A673 (cell line): Measurements from ENCODE around the gene RTN1. TPM values are rescaled to one million over a fixed set of nuclear protein-coding genes. Genes with fewer than 3 reads are reported as not detected.

Source experiments
- BruUV-seq: library from RNA; stranded (reverse); fragments of 400-500 nt; replicated peaks from 2 replicates; lab custom pipeline; 2021; lab: Mats Ljungman, UMichigan
- CTCF ChIA-PET: fragments of 300-600 bp; sonication (Branson Sonifier 250); formaldehyde crosslinking; loops from one replicate; lab custom pipeline; 2022; ENCODE audit warnings: antibody characterized with exemption; lab: Charles Lee
- POLR2A ChIA-PET: fragments of 300-600 bp; sonication (Branson Sonifier 250); formaldehyde crosslinking; loops from one replicate; lab custom pipeline; 2022; ENCODE audit warnings: antibody characterized with exemption; ENCODE audit not compliant: low non-redundant PET; lab: Charles Lee
- DNase-seq: peaks from one replicate; pipeline ENCODE4 v3.0.0-alpha.2; 2015; ENCODE audit warnings: low spot score
- H3K27ac ChIP-seq: fragments of 200-600 bp; sonication (generic); 2 replicates; pipeline ENCODE4 v1.5.1; 2016; ENCODE audit warnings: mixed run types, low read depth, mild to moderate bottlenecking, mixed read lengths, antibody characterized with exemption, low read length; ENCODE audit not compliant: poor library complexity, severe bottlenecking
- H3K27me3 ChIP-seq: fragments of 200-600 bp; sonication (generic); replicated peaks from 2 replicates; pipeline ENCODE4 v1.6.1; 2017; ENCODE audit warnings: mixed run types, low read depth, mild to moderate bottlenecking, mixed read lengths, antibody characterized with exemption, low read length; ENCODE audit not compliant: insufficient read depth, poor library complexity
- H3K36me3 ChIP-seq: fragments of 200-600 bp; sonication (generic); 2 replicates; pipeline ENCODE4 v1.6.1; 2016; ENCODE audit warnings: mixed run types, mild to moderate bottlenecking, mixed read lengths, antibody characterized with exemption, low read length; ENCODE audit not compliant: insufficient read depth, poor library complexity, severe bottlenecking
- H3K4me1 ChIP-seq: fragments of 200-600 bp; sonication (generic); 2 replicates; pipeline ENCODE4 v1.6.1; 2017; ENCODE audit warnings: mixed run types, mild to moderate bottlenecking, mixed read lengths, antibody characterized with exemption, low read length; ENCODE audit not compliant: insufficient read depth, poor library complexity, severe bottlenecking
- H3K4me3 ChIP-seq: fragments of 200-600 bp; sonication (generic); 2 replicates; pipeline ENCODE4 v1.5.1; 2016; ENCODE audit warnings: low read depth, mixed run types, mild to moderate bottlenecking, mixed read lengths, low read length; ENCODE audit not compliant: poor library complexity, severe bottlenecking
- H3K9me3 ChIP-seq: fragments of 200-600 bp; sonication (generic); 2 replicates; pipeline ENCODE4 v1.6.1; 2016; ENCODE audit warnings: mixed run types, low read depth, mild to moderate bottlenecking, mixed read lengths, antibody characterized with exemption, low read length; ENCODE audit not compliant: poor library complexity, severe bottlenecking
- EZH2 ChIP-seq: fragments of 200-600 bp; sonication (generic); IDR thresholded peaks from 2 replicates; pipeline ENCODE4 v1.6.1; 2017; ENCODE audit warnings: borderline replicate concordance, low read depth, mild to moderate bottlenecking, mixed read lengths, antibody characterized with exemption, low read length; ENCODE audit not compliant: poor library complexity, severe bottlenecking
- intact Hi-C: fragments of 100-400 bp; cut with micrococcal nuclease; formaldehyde crosslinking; loops from one replicate; pipeline ENCODE4 v1.10.0; 2022; ENCODE audit not compliant: unreplicated experiment
- total RNA-seq: library from RNA; stranded (reverse); gene quantifications from 2 replicates; pipeline ENCODE4 v1.2.3, GENCODE V29; 2021
- TF ChIP-seq, protein P1 (sequence below): fragments of 300-800, 200-600 bp; sonication (generic); conservative IDR thresholded peaks from 2 replicates; pipeline ENCODE4 v1.5.1; 2017; ENCODE audit warnings: low read depth, mild to moderate bottlenecking, antibody characterized with exemption, low read length, moderate library complexity, mixed read lengths

The RTN1 gene
- total RNA-seq, 1 experiment from 2014 or later = 4.0 TPM

DNA sequence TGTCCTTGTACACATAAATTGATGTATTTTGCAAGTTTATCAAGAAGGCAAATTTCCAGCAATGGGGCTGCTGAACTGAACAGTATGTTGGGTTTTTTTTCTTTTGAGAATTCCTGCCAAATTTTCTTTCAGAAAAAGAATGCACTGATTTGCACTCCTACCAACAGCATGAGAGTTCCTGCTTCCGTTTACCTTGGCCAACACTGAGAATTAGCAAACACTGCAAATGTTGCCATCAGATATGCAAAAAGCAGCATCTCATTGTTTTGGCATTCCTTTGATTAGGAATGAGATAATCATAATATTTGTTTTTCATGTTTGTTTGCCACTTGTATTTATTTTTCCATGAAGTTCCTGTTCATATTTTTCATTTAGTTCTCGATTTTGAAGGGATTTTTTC lies 82.4 kb downstream of the RTN1 start:
- Histone ChIP-seq H3K4me3 (no peak overlapping the region), H3K36me3 (no peaks in the 10 kb centered on the region), H3K27me3 (peaks cover 3% of the 10 kb centered on the region), H3K4me1 (no peaks in the 10 kb centered on the region), H3K9me3 (no peaks in the 10 kb centered on the region), H3K27ac (no peak overlapping the region)
- DNase-seq = no peak
- POLR2A ChIA-PET = no interaction called here
- intact Hi-C loops = no loop called here
- no TSS peak for BruUV-seq
- TF ChIP-seq, protein P1, sequence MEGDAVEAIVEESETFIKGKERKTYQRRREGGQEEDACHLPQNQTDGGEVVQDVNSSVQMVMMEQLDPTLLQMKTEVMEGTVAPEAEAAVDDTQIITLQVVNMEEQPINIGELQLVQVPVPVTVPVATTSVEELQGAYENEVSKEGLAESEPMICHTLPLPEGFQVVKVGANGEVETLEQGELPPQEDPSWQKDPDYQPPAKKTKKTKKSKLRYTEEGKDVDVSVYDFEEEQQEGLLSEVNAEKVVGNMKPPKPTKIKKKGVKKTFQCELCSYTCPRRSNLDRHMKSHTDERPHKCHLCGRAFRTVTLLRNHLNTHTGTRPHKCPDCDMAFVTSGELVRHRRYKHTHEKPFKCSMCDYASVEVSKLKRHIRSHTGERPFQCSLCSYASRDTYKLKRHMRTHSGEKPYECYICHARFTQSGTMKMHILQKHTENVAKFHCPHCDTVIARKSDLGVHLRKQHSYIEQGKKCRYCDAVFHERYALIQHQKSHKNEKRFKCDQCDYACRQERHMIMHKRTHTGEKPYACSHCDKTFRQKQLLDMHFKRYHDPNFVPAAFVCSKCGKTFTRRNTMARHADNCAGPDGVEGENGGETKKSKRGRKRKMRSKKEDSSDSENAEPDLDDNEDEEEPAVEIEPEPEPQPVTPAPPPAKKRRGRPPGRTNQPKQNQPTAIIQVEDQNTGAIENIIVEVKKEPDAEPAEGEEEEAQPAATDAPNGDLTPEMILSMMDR = no peak
- TF ChIP-seq EZH2 = no peak
- CTCF ChIA-PET = no interaction called here

DNA sequence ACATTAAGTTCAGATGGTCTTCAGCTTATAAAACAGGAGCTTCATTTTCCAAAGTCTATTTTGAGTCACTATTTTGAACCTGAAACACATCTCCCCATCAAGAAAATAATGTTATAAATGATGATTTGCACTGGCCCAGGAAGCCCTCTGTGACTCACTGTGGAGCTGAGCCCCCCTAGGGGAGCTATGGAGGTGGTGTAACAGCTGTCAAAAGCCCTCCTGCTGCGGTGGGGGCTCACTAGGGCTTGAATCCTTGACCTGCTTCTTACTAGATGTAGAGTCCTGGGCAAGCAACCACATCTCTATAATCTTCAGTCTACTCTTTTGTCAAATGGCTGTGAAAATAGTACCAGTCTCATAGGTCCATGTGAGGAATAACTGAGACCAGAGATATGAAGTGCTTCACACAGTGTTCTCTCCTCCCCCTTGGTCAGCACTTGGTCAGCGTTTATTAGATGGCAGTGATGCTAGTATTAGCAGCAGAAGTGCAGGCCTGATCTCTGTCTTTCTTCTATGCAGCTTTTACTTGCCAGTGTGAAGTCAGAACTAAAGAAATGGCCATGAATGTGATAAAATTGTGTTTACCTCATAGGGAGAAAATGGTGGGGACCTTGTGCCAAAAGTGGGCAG lies 83.4 kb downstream of the RTN1 start:
- Histone ChIP-seq H3K27ac (no peak overlapping the region), H3K36me3 (no peaks in the 10 kb centered on the region), H3K27me3 (peaks cover 3% of the 10 kb centered on the region), H3K4me1 (no peaks in the 10 kb centered on the region), H3K9me3 (no peaks in the 10 kb centered on the region), H3K4me3 (no peak overlapping the region)
- CTCF ChIA-PET = no interaction called here
- BruUV-seq = no TSS peak
- intact Hi-C loops = no loop called here
- TF ChIP-seq, protein P1 = no peak
- TF ChIP-seq EZH2 = no peak
- DNase-seq = no peak
- POLR2A ChIA-PET = no interaction called here

DNA sequence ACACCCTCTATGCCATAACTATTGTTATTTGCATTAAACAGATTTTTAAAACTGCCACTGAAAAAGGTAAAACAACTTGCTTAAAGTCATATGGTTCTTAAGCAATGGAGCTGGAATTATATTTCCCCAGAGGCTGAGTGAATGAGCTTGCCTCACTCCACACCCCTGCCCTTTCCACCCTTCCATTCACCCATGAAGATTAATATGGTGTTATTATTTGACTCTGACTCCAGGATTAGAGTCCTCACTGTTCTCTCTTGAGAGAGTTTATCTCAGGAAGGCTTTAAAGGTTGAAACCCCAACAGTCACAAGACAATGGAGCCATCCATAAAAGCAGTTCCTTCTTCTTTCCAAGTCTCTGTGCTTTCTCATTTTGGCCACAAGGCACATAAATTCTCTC lies 84.9 kb downstream of the RTN1 start:
- ChIA-PET POLR2A (no interaction called here), CTCF (no interaction called here)
- Histone ChIP-seq H3K4me1 (no peaks in the 10 kb centered on the region), H3K27me3 (peaks cover 3% of the 10 kb centered on the region), H3K9me3 (no peaks in the 10 kb centered on the region), H3K36me3 (no peaks in the 10 kb centered on the region), H3K27ac (no peak overlapping the region), H3K4me3 (no peak overlapping the region)
- no peak for TF ChIP-seq EZH2
- TF ChIP-seq, protein P1 = no peak
- no TSS peak for BruUV-seq
- intact Hi-C loops = no loop called here
- no peak for DNase-seq
